Activated CD4-positive, alpha-beta T cell treated with anti-CD3 and anti-CD28 coated beads for 48 hours (primary cell): ENCODE measurements around the gene RFT1.
"Not testable (repeated sequence)": the region's sequence is repeated elsewhere in the genome, so short reads cannot be mapped to it uniquely, and the experiment has no call there.

ENCODE experiments used
- DNase-seq: peaks from one replicate; pipeline ENCODE4 v3.0.0-alpha.2; 2020

Gene RFT1

GRCh38 chr3:53065841-53066480 lies 64.3 kb downstream of the RFT1 start:
- no peak for DNase-seq

- no peak for DNase-seq
Measured at GRCh38 chr3:53062905-53063304, 67.3 kb downstream of the RFT1 start.

- DNase-seq: no peak
Measured at GRCh38 chr3:53056442-53056841, 73.8 kb downstream of the RFT1 start.

GRCh38 chr3:53054233-53054632 lies 76.0 kb downstream of the RFT1 start:
- DNase-seq: not testable (repeated sequence)

- no peak for DNase-seq
Measured at GRCh38 chr3:53051929-53052328, 78.3 kb downstream of the RFT1 start.

GRCh38 chr3:53049987-53050386 lies 80.2 kb downstream of the RFT1 start:
- no peak for DNase-seq

- peak; percentile 57 for DNase-seq
Measured at GRCh38 chr3:53046171-53047170, 83.8 kb downstream of the RFT1 start.

GRCh38 chr3:53045518-53046170 lies 84.6 kb downstream of the RFT1 start, which contains the start of gene SFMBT1:
SFMBT1 (minus strand) TSS chr3:53046073; CDS start chr3:52969128, 76,945 bp downstream.
- peak; percentile 78 for DNase-seq

GRCh38 chr3:53044711-53045517 lies 85.3 kb downstream of the RFT1 start:
- DNase-seq: peak; percentile 60

GRCh38 chr3:53044371-53044710 lies 85.9 kb downstream of the RFT1 start:
- DNase-seq: no peak

- no peak for DNase-seq
Measured at GRCh38 chr3:53043738-53044137, 86.5 kb downstream of the RFT1 start.

- no peak for DNase-seq
Measured at GRCh38 chr3:53042651-53043050, 87.6 kb downstream of the RFT1 start.

GRCh38 chr3:53040351-53040820 lies 89.8 kb downstream of the RFT1 start:
- no peak for DNase-seq

GRCh38 chr3:53039376-53039752 lies 90.9 kb downstream of the RFT1 start:
- DNase-seq: no peak

- no peak for DNase-seq
Measured at GRCh38 chr3:53038679-53039375, 91.4 kb downstream of the RFT1 start.
